H1 (cell line): ENCODE data around the gene NUP210. TPM values are rescaled to one million over a fixed set of nuclear protein-coding genes. Genes with fewer than 3 reads are reported as not detected.

Source experiments
- CTCF ChIA-PET: fragments of 300-600 bp; sonication (Branson Sonifier 250); formaldehyde crosslinking; loops from one replicate; lab custom pipeline; 2021; ENCODE audit not compliant: partially characterized antibody; lab: Charles Lee
- POLR2A ChIA-PET: fragments of 300-600 bp; sonication (Branson Sonifier 250); formaldehyde crosslinking; loops from one replicate; lab custom pipeline; 2021; ENCODE audit warnings: inconsistent platforms; ENCODE audit not compliant: partially characterized antibody; lab: Charles Lee
- DNase-seq, 2 experiments: peaks; one replicate each; pipeline versions ENCODE4 v3.0.0 to v3.0.0-alpha.2; 2010 to 2022; ENCODE audit warnings: low spot score in 2 of 2, low read depth in 1 of 2, mixed read lengths in 1 of 2
- FAIRE-seq: peaks from 2 replicates; lab custom pipeline; 2011; peaks lifted over from hg19 to GRCh38; lab: Jason Lieb, UNC
- H2AFZ ChIP-seq: 2 replicates; pipeline ENCODE4 v1.8.1; 2012; ENCODE audit warnings: low read length, inconsistent platforms
- H2AK5ac ChIP-seq: 2 replicates; pipeline ENCODE4 v1.6.1; 2013; ENCODE audit warnings: low read depth, low read length
- H2BK120ac ChIP-seq: replicated peaks from 2 replicates; pipeline ENCODE3; 2013; ENCODE audit warnings: low read depth, low read length, inconsistent platforms
- H2BK12ac ChIP-seq: 2 replicates; pipeline ENCODE4 v1.6.1; 2013; ENCODE audit warnings: low read depth, low read length
- H2BK15ac ChIP-seq: 2 replicates; pipeline ENCODE4 v1.6.1; 2013; ENCODE audit warnings: low read length
- H2BK20ac ChIP-seq: 2 replicates; pipeline ENCODE4 v1.6.1; 2013; ENCODE audit warnings: low read length
- H2BK5ac ChIP-seq: 2 replicates; pipeline ENCODE4 v1.6.1; 2013; ENCODE audit warnings: low read depth, low read length
- H3K14ac ChIP-seq: 2 replicates; pipeline ENCODE4 v1.6.1; 2013; ENCODE audit warnings: inconsistent platforms; ENCODE audit not compliant: insufficient read length
- H3K18ac ChIP-seq: 2 replicates; pipeline ENCODE4 v1.6.1; 2013; ENCODE audit warnings: low read length; ENCODE audit errors: extremely low read depth
- H3K23ac ChIP-seq: 2 replicates; pipeline ENCODE4 v1.6.1; 2013; ENCODE audit warnings: inconsistent platforms; ENCODE audit not compliant: insufficient read length
- H3K23me2 ChIP-seq: 2 replicates; pipeline ENCODE4 v1.6.1; 2013; ENCODE audit warnings: low read depth, low read length
- H3K27ac ChIP-seq: 2 replicates; pipeline ENCODE4 v1.6.1; 2011; ENCODE audit warnings: low read depth, low read length, inconsistent platforms
- H3K27me3 ChIP-seq, 4 experiments: replicated peaks in 1 of 4; 1 replicate in 1 of 4; 2 replicates in 3 of 4; pipeline versions ENCODE4 v1.6.1 to v1.8.1; 2011 to 2013; ENCODE audit warnings: low read length in 3 of 4, mild to moderate bottlenecking in 3 of 4, inconsistent platforms in 2 of 4, mixed read lengths in 2 of 4, moderate library complexity in 1 of 4; ENCODE audit not compliant: control insufficient read depth in 3 of 4, insufficient read depth in 3 of 4; ENCODE audit errors: extremely low read depth in 1 of 4
- H3K36me3 ChIP-seq, 4 experiments: 2 replicates each; pipeline versions ENCODE4 v1.6.1 to v1.8.1; 2011 to 2013; ENCODE audit warnings: mild to moderate bottlenecking in 4 of 4, low read length in 3 of 4, moderate library complexity in 2 of 4, control low read depth in 1 of 4, inconsistent platforms in 1 of 4; ENCODE audit not compliant: insufficient read depth in 4 of 4, control insufficient read depth in 2 of 4
- H3K4ac ChIP-seq: replicated peaks from 2 replicates; pipeline ENCODE3; 2013; ENCODE audit warnings: low read length, low read depth, mixed read lengths, inconsistent platforms; ENCODE audit not compliant: insufficient read length
- H3K4me1 ChIP-seq, 4 experiments: replicated peaks in 1 of 4; 1 replicate in 1 of 4; 2 replicates in 3 of 4; pipeline versions ENCODE4 v1.6.1 to v1.8.1; 2011 to 2013; ENCODE audit warnings: low read length in 3 of 4, inconsistent platforms in 2 of 4, mixed read lengths in 1 of 4; ENCODE audit not compliant: insufficient read depth in 4 of 4, control insufficient read depth in 3 of 4
- H3K4me2 ChIP-seq, 2 experiments: 2 replicates each; pipeline versions ENCODE4 v1.6.1 to v1.8.1; 2011 to 2013; ENCODE audit warnings: low read depth in 2 of 2, low read length in 2 of 2, control low read depth in 1 of 2, inconsistent platforms in 1 of 2, mild to moderate bottlenecking in 1 of 2; ENCODE audit not compliant: insufficient read depth in 1 of 2
- H3K4me3 ChIP-seq, 4 experiments: fragments of 200-600, 300-600 bp in 1 of 4; sonication (generic), shearing (Covaris generic), sonication (Bioruptor Twin) in 1 of 4; 2 replicates each; pipeline versions ENCODE4 v1.5.1 to v1.8.1; 2011 to 2016; ENCODE audit warnings: low read length in 4 of 4, low read depth in 3 of 4, control low read depth in 2 of 4, inconsistent platforms in 2 of 4, mild to moderate bottlenecking in 2 of 4, mixed read lengths in 1 of 4, moderate library complexity in 1 of 4; ENCODE audit not compliant: insufficient read depth in 2 of 4; ENCODE audit errors: extremely low read depth in 1 of 4
- H3K56ac ChIP-seq: replicated peaks from 2 replicates; pipeline ENCODE3; 2013; ENCODE audit warnings: low read depth, mild to moderate bottlenecking, mixed read lengths, low read length, inconsistent platforms; ENCODE audit not compliant: insufficient read length
- H3K79me1 ChIP-seq: 2 replicates; pipeline ENCODE4 v1.6.1; 2013; ENCODE audit warnings: low read depth, low read length, control low read depth
- H3K79me2 ChIP-seq, 2 experiments: 2 replicates each; pipeline versions ENCODE4 v1.6.1 to v1.8.1; 2012 to 2013; ENCODE audit warnings: low read length in 2 of 2, mild to moderate bottlenecking in 2 of 2, inconsistent platforms in 1 of 2; ENCODE audit not compliant: insufficient read depth in 2 of 2, control insufficient read depth in 1 of 2
- H3K9ac ChIP-seq, 4 experiments: replicated peaks in 1 of 4; 1 replicate in 1 of 4; 2 replicates in 3 of 4; pipeline versions ENCODE4 v1.6.1 to v1.8.1; 2011 to 2013; ENCODE audit warnings: low read depth in 3 of 4, low read length in 3 of 4, control low read depth in 2 of 4, mild to moderate bottlenecking in 2 of 4, moderate library complexity in 2 of 4, inconsistent platforms in 1 of 4; ENCODE audit errors: extremely low read depth in 1 of 4
- H3K9me3 ChIP-seq, 2 experiments: 2 replicates each; pipeline versions ENCODE4 v1.6.1 to v1.8.1; 2012 to 2013; ENCODE audit warnings: mild to moderate bottlenecking in 2 of 2, moderate library complexity in 2 of 2, control low read depth in 1 of 2, inconsistent platforms in 1 of 2, low read depth in 1 of 2, low read length in 1 of 2, mixed read lengths in 1 of 2; ENCODE audit not compliant: insufficient read depth in 2 of 2
- H4K20me1 ChIP-seq, 2 experiments: replicated peaks in 1 of 2; 2 replicates each; pipeline versions ENCODE3 to v1.8.1; 2011 to 2013; ENCODE audit warnings: inconsistent platforms in 2 of 2, low read length in 2 of 2, mild to moderate bottlenecking in 1 of 2; ENCODE audit not compliant: insufficient read depth in 2 of 2, control insufficient read depth in 1 of 2
- H4K5ac ChIP-seq: 2 replicates; pipeline ENCODE4 v1.6.1; 2013; ENCODE audit warnings: low read length, low read depth, mixed read lengths, inconsistent platforms; ENCODE audit not compliant: insufficient read length
- H4K8ac ChIP-seq: 2 replicates; pipeline ENCODE4 v1.8.0; 2013; ENCODE audit warnings: mild to moderate bottlenecking, moderate library complexity, low read length, inconsistent platforms; ENCODE audit not compliant: insufficient read depth; ENCODE audit errors: extremely low read depth
- H4K91ac ChIP-seq: replicated peaks from 2 replicates; pipeline ENCODE3; 2013; ENCODE audit warnings: low read length, mixed read lengths, inconsistent platforms; ENCODE audit not compliant: insufficient read length
- GABPA ChIP-seq: IDR thresholded peaks from 2 replicates; pipeline ENCODE4 v1.6.1; 2011; ENCODE audit warnings: mild to moderate bottlenecking, low read length, moderate library complexity, borderline replicate concordance; ENCODE audit not compliant: insufficient read depth
- POU5F1 ChIP-seq: IDR thresholded peaks from 2 replicates; pipeline ENCODE4 v1.6.1; 2011; ENCODE audit warnings: low read depth, mild to moderate bottlenecking, low read length, moderate library complexity
- SAP30 ChIP-seq: fragments of 300-600 bp; sonication (generic); IDR thresholded peaks from 2 replicates; pipeline ENCODE4 v1.7.1; 2012; ENCODE audit warnings: low read length, moderate library complexity, mild to moderate bottlenecking, inconsistent platforms; ENCODE audit not compliant: insufficient read depth, insufficient replicate concordance
- TEAD4 ChIP-seq: IDR thresholded peaks from 2 replicates; pipeline ENCODE4 v1.6.1; 2012; ENCODE audit warnings: low read depth, low read length, inconsistent platforms, mixed read lengths
- WGBS, 2 experiments: shearing (Covaris generic) in 1 of 2; methylation state at CpG; one replicate each; pipeline versions ENCODE4 v1.1.6 to v1.1.7; 2013 to 2015; ENCODE audit warnings: low lambda C conversion rate in 2 of 2, mixed read lengths in 2 of 2, inconsistent platforms in 1 of 2, low coverage in 1 of 2, missing lambda C conversion rate in 1 of 2; ENCODE audit not compliant: insufficient replicate concordance in 2 of 2, insufficient coverage in 1 of 2, insufficient read length in 1 of 2; ENCODE audit errors: extremely low coverage in 1 of 2, missing lambda C conversion rate in 1 of 2; 5-methylcytosine and 5-hydroxymethylcytosine counted together
- polyA plus RNA-seq, 7 experiments: library from polyadenylated mRNA; depleted of rRNA in 3 of 7; stranded (reverse) in 5 of 7; unstranded in 2 of 7; fragments of >200 nt in 5 of 7; fragments of 200-250 nt in 2 of 7; gene quantifications; 1 replicate in 5 of 7; 2 replicates in 1 of 7; 4 replicates in 1 of 7; pipeline versions ENCODE4 v1.2.1 to v1.2.3, GENCODE V29; 2011 to 2013; ENCODE audit warnings: missing spikeins in 2 of 7, mixed read lengths in 2 of 7
- total RNA-seq: library from RNA; stranded (reverse); fragmentation: NEBNext Ultra II Directional; extraction: Animal tissue kit (Norgen Biotek cat#: 25700); gene quantifications from 2 replicates; pipeline ENCODE4 v1.2.1, GENCODE V29; 2021

The NUP210 gene
- total and polyA plus RNA-seq, 2 of the 8 experiments (the other 6 are each of a cell fraction or from before 2014, with no cell fraction given), result 51.0 to 53.7 TPM

DNA sequence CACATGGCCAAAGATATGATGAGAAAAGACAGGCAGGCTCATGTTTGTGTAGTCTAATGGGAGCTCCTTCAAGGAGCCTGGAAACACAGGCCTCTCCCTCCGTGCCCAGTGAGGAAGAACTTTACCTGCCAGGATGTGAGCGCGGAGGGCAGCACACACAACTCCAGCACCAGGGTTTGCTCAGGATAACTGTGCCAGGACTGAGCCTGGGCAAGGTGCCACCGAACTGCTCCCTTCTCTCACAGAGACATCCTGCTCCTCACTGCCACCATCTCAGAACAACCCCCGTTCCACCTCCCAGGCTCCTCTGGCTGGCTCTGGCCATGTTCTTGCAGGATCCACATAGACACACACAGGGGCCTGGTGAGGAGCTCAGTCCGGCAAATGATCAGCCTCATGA, 87.4 kb downstream of the NUP210 start:
- no peak for TF ChIP-seq POU5F1
- no peak for TF ChIP-seq SAP30
- TF ChIP-seq GABPA, result no peak
- no peak for TF ChIP-seq TEAD4
- Histone ChIP-seq H3K27me3 (no peaks in the 10 kb centered on the region), H3K36me3 (peaks cover 7 to 48% (median 22%) of the 10 kb centered on the region in 4 experiments), H3K9ac (no peak overlapping the region), H3K27ac (no peak overlapping the region), H2BK15ac (no peak overlapping the region), H4K8ac (no peak overlapping the region), H3K23ac (no peak overlapping the region), H3K23me2 (no peaks in the 10 kb centered on the region; the same call in 1 of the 2 replicates), H2BK120ac (no peak overlapping the region), H3K18ac (no peak overlapping the region), H3K14ac (no peak overlapping the region), H3K79me2 (no peaks in the 10 kb centered on the region), H4K20me1 (peaks cover 2 to 3% of the 10 kb centered on the region in 2 experiments), H3K4ac (no peak overlapping the region), H4K5ac (no peak overlapping the region), H4K91ac (no peak overlapping the region), H3K56ac (no peak overlapping the region), H2AK5ac (no peak overlapping the region), H2BK5ac (no peak overlapping the region), H2AFZ (no peak overlapping the region), H3K4me2 (no peak overlapping the region), H2BK12ac (no peak overlapping the region), H3K4me3 (no peak overlapping the region), H2BK20ac (no peak overlapping the region), H3K9me3 (no peaks in the 10 kb centered on the region), H3K4me1 (no peaks in the 10 kb centered on the region), H3K79me1 (no peaks in the 10 kb centered on the region)
- WGBS, 2 experiments, result 88% methylated on average over 6 of the region's 6 CpGs; no CpG with 5 or more reads in 1 of the 2 experiments
- CTCF ChIA-PET, result interaction anchor here (0.8 to 3.9 kb wide), 10 partner anchors 9 to 241 kb away, joined by 3 to 25 read pairs (median 4); no protein-coding TSS in a partner anchor
- POLR2A ChIA-PET, result interaction anchor here (1.0 to 1.5 kb wide), 3 partner anchors 11 to 13 kb away, joined by 3 to 5 read pairs (median 3); no protein-coding TSS in a partner anchor
- no peak for DNase-seq
- no peak for FAIRE-seq
